Cardiac muscle cell (in vitro differentiated cells and primary cell): ENCODE results near the gene NEURL2. TPM values are rescaled to one million over a fixed set of nuclear protein-coding genes. Genes with fewer than 3 reads are reported as not detected.
A peak's percentile ranks its signal among the peaks of the same experiment; 100 is the strongest.

Experiments
- DNase-seq, 2 donors: peaks; one replicate each; pipeline versions ENCODE4 v3.0.0 to v3.0.0-alpha.2; 2010 to 2017; ENCODE audit warnings: low read depth in 1 of 2, low spot score in 1 of 2
- H3K27ac ChIP-seq: fragments of 200-600 bp; sonication (generic); 2 replicates; pipeline ENCODE4 v1.5.1; 2016
- H3K27me3 ChIP-seq: fragments of 200-600 bp; sonication (generic); 2 replicates; pipeline ENCODE4 v1.6.0; 2016; ENCODE audit warnings: control low read depth
- H3K36me3 ChIP-seq: fragments of 200-600 bp; sonication (generic); 2 replicates; pipeline ENCODE4 v1.5.1; 2016; ENCODE audit warnings: control low read depth
- H3K4me1 ChIP-seq: fragments of 200-600 bp; sonication (generic); 2 replicates; pipeline ENCODE4 v1.8.1; 2017; ENCODE audit warnings: low read depth, mild to moderate bottlenecking, mixed run types
- H3K4me3 ChIP-seq: fragments of 200-600 bp; sonication (generic); 2 replicates; pipeline ENCODE4 v1.5.1; 2016; ENCODE audit warnings: mild to moderate bottlenecking
- H3K9me3 ChIP-seq: fragments of 200-600 bp; sonication (generic); 2 replicates; pipeline ENCODE4 v1.5.1; 2017; ENCODE audit warnings: low read depth, mild to moderate bottlenecking, control low read depth
- polyA plus RNA-seq: library from polyadenylated mRNA; unstranded; fragments of >200 nt; fragmentation: Nextera tagmentation; extraction: Ambion mirVana; gene quantifications from 2 replicates; pipeline ENCODE4 v1.2.1, GENCODE V29; 2016
- total RNA-seq: library from RNA; depleted of rRNA; stranded (reverse); fragments of >200 nt; gene quantifications from 2 replicates; pipeline ENCODE4 v1.2.3, GENCODE V29; 2016
- TF ChIP-seq, protein P1 (sequence below): IDR thresholded peaks from 2 replicates; pipeline ENCODE4 v1.5.1; 2012; ENCODE audit warnings: low read depth, mild to moderate bottlenecking, low read length

Gene NEURL2
- total and polyA plus RNA-seq, 2 experiments from 2014 or later = 64.5 to 81.3 TPM

GRCh38 chr20:45913116-45913515, 22.1 kb upstream of the NEURL2 start:
- no peaks in the 10 kb centered on the region for H3K9me3 ChIP-seq
- no peaks in the 10 kb centered on the region for H3K36me3 ChIP-seq
- no peaks in the 10 kb centered on the region for H3K27me3 ChIP-seq
- no peak overlapping the region for H3K27ac ChIP-seq
- TF ChIP-seq, protein P1, sequence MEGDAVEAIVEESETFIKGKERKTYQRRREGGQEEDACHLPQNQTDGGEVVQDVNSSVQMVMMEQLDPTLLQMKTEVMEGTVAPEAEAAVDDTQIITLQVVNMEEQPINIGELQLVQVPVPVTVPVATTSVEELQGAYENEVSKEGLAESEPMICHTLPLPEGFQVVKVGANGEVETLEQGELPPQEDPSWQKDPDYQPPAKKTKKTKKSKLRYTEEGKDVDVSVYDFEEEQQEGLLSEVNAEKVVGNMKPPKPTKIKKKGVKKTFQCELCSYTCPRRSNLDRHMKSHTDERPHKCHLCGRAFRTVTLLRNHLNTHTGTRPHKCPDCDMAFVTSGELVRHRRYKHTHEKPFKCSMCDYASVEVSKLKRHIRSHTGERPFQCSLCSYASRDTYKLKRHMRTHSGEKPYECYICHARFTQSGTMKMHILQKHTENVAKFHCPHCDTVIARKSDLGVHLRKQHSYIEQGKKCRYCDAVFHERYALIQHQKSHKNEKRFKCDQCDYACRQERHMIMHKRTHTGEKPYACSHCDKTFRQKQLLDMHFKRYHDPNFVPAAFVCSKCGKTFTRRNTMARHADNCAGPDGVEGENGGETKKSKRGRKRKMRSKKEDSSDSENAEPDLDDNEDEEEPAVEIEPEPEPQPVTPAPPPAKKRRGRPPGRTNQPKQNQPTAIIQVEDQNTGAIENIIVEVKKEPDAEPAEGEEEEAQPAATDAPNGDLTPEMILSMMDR = no peak
- no peak overlapping the region for H3K4me3 ChIP-seq
- H3K4me1 ChIP-seq = no peaks in the 10 kb centered on the region
- DNase-seq = no peak

- TF ChIP-seq, protein P1 = no peak
- H3K36me3 ChIP-seq = peaks cover 2% of the 10 kb centered on the region
- peak overlapping the region; percentile 40 for H3K4me3 ChIP-seq
- H3K27ac ChIP-seq = peak overlapping the region; percentile 81
- no peak for DNase-seq
- H3K9me3 ChIP-seq = no peaks in the 10 kb centered on the region
- no peaks in the 10 kb centered on the region for H3K4me1 ChIP-seq
- H3K27me3 ChIP-seq = no peaks in the 10 kb centered on the region
Measured at GRCh38 chr20:45912344-45912682, 21.3 kb upstream of the NEURL2 start.

DNA sequence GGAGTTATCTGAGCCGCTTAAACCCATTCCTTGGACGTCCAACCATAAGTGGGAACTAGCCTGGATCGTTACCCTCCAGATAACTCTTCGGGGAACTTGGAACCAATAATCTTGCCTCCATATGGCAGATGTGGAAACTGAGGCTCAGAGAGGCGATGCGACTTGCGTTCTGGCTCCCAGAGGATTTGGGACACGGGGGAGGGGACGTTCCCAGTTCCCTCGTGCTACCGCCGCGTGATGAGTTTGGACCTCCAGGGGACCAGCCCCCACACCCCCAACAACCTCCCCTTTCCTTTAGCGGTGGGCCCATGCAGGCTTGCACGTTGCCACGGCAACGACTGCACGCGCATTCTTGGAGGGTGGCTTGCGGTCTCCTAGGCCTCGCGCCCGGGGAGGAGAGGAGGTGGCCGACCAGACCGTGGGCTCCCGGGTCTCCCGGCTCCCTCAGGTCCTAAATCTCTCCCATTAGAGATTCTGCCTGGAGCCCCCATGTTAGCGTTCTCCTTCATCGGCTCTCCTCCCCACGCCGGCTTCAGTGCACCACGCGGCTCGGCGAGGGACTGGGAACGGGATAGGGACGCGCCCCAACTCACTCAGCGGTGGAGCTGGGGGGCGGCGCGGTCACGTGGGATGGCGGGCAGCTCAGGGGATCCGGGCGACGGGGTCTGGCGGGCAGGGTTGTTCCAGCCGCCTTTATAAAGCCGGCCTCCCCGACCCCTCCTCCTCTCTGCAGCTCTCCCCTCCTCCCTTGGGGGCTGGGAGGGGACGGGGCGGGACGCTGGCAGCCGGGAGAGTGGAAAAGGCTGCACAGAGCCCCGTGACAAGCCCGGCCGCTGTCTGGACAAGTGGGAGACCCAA, 20.7 kb upstream of the NEURL2 start, which contains the start of gene PLTP:
Gene PLTP (minus strand): TSS at position 670 of the 858 bp plus-strand sequence. CDS start 703 bp downstream, outside the sequence.
- Histone ChIP-seq H3K27me3 (no peaks in the 10 kb centered on the region), H3K9me3 (no peaks in the 10 kb centered on the region), H3K27ac (peak within 1 kb of the TSS; percentile 81), H3K36me3 (peaks cover 2% of the 10 kb centered on the region), H3K4me3 (peak within 1 kb of the TSS; percentile 40), H3K4me1 (no peaks in the 10 kb centered on the region)
- DNase-seq = peak; percentile 85 to 86
- TF ChIP-seq, protein P1 = no peak

DNA sequence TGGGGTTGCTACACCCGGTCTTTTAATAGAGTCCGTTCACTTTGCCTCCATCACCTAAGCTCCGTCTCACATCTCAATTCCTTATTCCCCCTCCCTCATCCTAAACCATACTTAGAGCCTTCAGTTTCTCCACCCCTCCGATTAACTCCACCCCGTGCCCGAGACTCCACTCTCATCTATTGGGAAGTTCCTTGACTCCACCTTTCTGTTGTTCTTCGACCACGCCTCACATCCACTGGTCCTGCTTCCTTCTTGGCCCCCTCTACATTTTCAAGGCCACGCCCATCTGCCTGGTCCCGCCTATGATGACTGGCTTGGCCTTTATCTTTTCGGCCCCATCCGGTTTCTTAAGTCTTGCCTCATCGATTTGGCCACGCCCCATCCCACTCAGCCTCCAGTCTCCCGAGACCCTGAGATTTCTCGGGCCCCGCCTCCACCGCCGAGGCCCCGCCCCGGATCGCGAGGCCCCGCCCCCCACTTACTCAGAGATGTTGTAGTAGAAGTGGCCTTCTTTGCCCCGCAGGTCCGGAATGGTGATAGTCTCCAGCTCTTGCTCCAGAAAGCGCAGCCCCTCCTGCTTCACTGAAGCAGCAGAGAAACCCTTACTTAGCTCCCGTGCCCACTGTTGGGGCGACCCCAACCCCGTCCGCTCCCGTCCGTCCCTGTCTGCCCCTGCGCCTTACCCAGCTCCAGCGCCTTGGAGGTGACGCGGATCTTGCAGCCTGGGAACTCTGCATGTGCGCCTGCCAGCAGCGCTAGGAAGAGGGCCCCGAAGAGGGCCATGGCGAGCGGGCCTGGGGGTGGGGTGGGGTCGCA, 19.9 kb upstream of the NEURL2 start:
- no peaks in the 10 kb centered on the region for H3K4me1 ChIP-seq
- peak overlapping the region; percentile 40 for H3K4me3 ChIP-seq
- H3K9me3 ChIP-seq = no peaks in the 10 kb centered on the region
- H3K36me3 ChIP-seq = peaks cover 6% of the 10 kb centered on the region
- H3K27me3 ChIP-seq = no peaks in the 10 kb centered on the region
- H3K27ac ChIP-seq = peak overlapping the region; percentile 81
- peak; percentile 99 to 100 for DNase-seq
- TF ChIP-seq, protein P1 = no peak

- TF ChIP-seq, protein P1 = no peak
- peaks cover 15% of the 10 kb centered on the region for H3K36me3 ChIP-seq
- no peak overlapping the region for H3K4me3 ChIP-seq
- no peak overlapping the region for H3K27ac ChIP-seq
- H3K4me1 ChIP-seq = no peaks in the 10 kb centered on the region
- DNase-seq = no peak
- no peaks in the 10 kb centered on the region for H3K27me3 ChIP-seq
- H3K9me3 ChIP-seq = no peaks in the 10 kb centered on the region
Measured at GRCh38 chr20:45909817-45910669, 19.0 kb upstream of the NEURL2 start.
